ENCODE data around the gene IL1R2.

IL1R2 gene

GRCh38 chr2:102020596-102021170, 28.9 kb downstream of the IL1R2 start:
- DNase-seq (ENCODE audit: low read depth): peak; percentile 82

GRCh38 chr2:102021779-102022178, 30.0 kb downstream of the IL1R2 start:
- DNase-seq (ENCODE audit: low read depth): no peak

- DNase-seq (ENCODE audit: low read depth): no peak
These were observed 31.3 kb downstream of the IL1R2 start for GRCh38 chr2:102022884-102023539.

- DNase-seq (ENCODE audit: low read depth): no peak
These were observed 32.6 kb downstream of the IL1R2 start for GRCh38 chr2:102024410-102024809.

GRCh38 chr2:102025016-102025501, 33.3 kb downstream of the IL1R2 start:
- DNase-seq (ENCODE audit: low read depth): no peak

- no peak for DNase-seq (ENCODE audit: low read depth)
These were observed 34.0 kb downstream of the IL1R2 start for GRCh38 chr2:102025583-102026267.

GRCh38 chr2:102027036-102027980, 35.5 kb downstream of the IL1R2 start:
- DNase-seq (ENCODE audit: low read depth): no peak

- no peak for DNase-seq (ENCODE audit: low read depth)
These were observed 36.7 kb downstream of the IL1R2 start for GRCh38 chr2:102028470-102028869.

- DNase-seq (ENCODE audit: low read depth): no peak
These were observed 37.6 kb downstream of the IL1R2 start for GRCh38 chr2:102029405-102029804.

GRCh38 chr2:102029952-102030351, 38.2 kb downstream of the IL1R2 start:
- no peak for DNase-seq (ENCODE audit: low read depth)

GRCh38 chr2:102030502-102030854, 38.7 kb downstream of the IL1R2 start:
- DNase-seq (ENCODE audit: low read depth): no peak

GRCh38 chr2:102030855-102031527, 39.2 kb downstream of the IL1R2 start:
- no peak for DNase-seq (ENCODE audit: low read depth)

GRCh38 chr2:102032368-102033030, 40.7 kb downstream of the IL1R2 start:
- DNase-seq (ENCODE audit: low read depth): no peak

- no peak for DNase-seq (ENCODE audit: low read depth)
These were observed 41.4 kb downstream of the IL1R2 start for GRCh38 chr2:102033031-102033749.

GRCh38 chr2:102033750-102034682, 42.3 kb downstream of the IL1R2 start:
- no peak for DNase-seq (ENCODE audit: low read depth)

GRCh38 chr2:102034683-102035548, 43.2 kb downstream of the IL1R2 start:
- DNase-seq (ENCODE audit: low read depth): no peak

GRCh38 chr2:102037681-102038080, 45.9 kb downstream of the IL1R2 start:
- DNase-seq (ENCODE audit: low read depth): no peak

- DNase-seq (ENCODE audit: low read depth): no peak
These were observed 48.5 kb downstream of the IL1R2 start for GRCh38 chr2:102040229-102040628.

Data from activated T-cell treated with anti-CD3 and anti-CD28 coated beads for 1 hour (primary cell).